PC-3 (cell line): ENCODE data around the gene POU2F1. TPM values are rescaled to one million over a fixed set of nuclear protein-coding genes. Genes with fewer than 3 reads are reported as not detected.

Experiments
- ATAC-seq: fragments of 200-7000 bp; cut with Tn5 transposase; 2 replicates; pipeline ENCODE4 v1.9.1; 2020; ENCODE audit warnings: mild to moderate bottlenecking, moderate library complexity
- BruUV-seq: library from RNA; stranded (reverse); fragments of 400-500 nt; replicated peaks from 2 replicates; lab custom pipeline; 2021; lab: Mats Ljungman, UMichigan
- CTCF ChIA-PET: fragments of 300-600 bp; sonication (Branson Sonifier 250); formaldehyde crosslinking; loops from one replicate; lab custom pipeline; 2022; ENCODE audit warnings: antibody characterized with exemption; lab: Charles Lee
- POLR2A ChIA-PET: fragments of 300-600 bp; sonication (Branson Sonifier 250); formaldehyde crosslinking; loops from one replicate; lab custom pipeline; 2022; ENCODE audit warnings: antibody characterized with exemption; ENCODE audit not compliant: unreplicated experiment; lab: Charles Lee
- DNase-seq: peaks from one replicate; pipeline ENCODE4 v3.0.0-alpha.2; 2015
- H2AFZ ChIP-seq: fragments of 300-600 bp; sonication (generic); 2 replicates; pipeline ENCODE4 v1.6.0; 2016; ENCODE audit warnings: antibody characterized with exemption, low read length
- H3F3A ChIP-seq: fragments of 300-600 bp; sonication (generic); one replicate; pipeline ENCODE4 v1.6.0; 2017; ENCODE audit warnings: antibody characterized with exemption, low read length, control low read depth, mild to moderate bottlenecking; ENCODE audit not compliant: unreplicated experiment
- H3K27ac ChIP-seq: fragments of 300-600 bp; sonication (generic); 2 replicates; pipeline ENCODE4 v1.5.1; 2016; ENCODE audit warnings: mild to moderate bottlenecking, low read length
- H3K27me3 ChIP-seq: fragments of 300-600 bp; sonication (generic); 2 replicates; pipeline ENCODE4 v1.6.1; 2016; ENCODE audit warnings: low read length, mixed read lengths
- H3K36me3 ChIP-seq: fragments of 300-600 bp; sonication (generic); 2 replicates; pipeline ENCODE4 v1.6.1; 2016; ENCODE audit warnings: low read depth, mixed run types, low read length, mixed read lengths
- H3K4me1 ChIP-seq: fragments of 300-600 bp; sonication (generic); 2 replicates; pipeline ENCODE4 v1.5.1; 2016; ENCODE audit warnings: low read length; ENCODE audit not compliant: insufficient read depth
- H3K4me2 ChIP-seq: fragments of 300-600 bp; sonication (generic); 2 replicates; pipeline ENCODE4 v1.6.0; 2016; ENCODE audit warnings: low read length
- H3K4me3 ChIP-seq: fragments of 300-600 bp; sonication (generic); 2 replicates; pipeline ENCODE4 v1.5.1; 2016; ENCODE audit warnings: mild to moderate bottlenecking, low read length, mixed read lengths
- H3K79me2 ChIP-seq: fragments of 300-600 bp; sonication (generic); 2 replicates; pipeline ENCODE4 v1.6.1; 2017; ENCODE audit warnings: low read length, mixed read lengths
- H3K9ac ChIP-seq: fragments of 300-600 bp; sonication (generic); 2 replicates; pipeline ENCODE4 v1.6.0; 2016; ENCODE audit warnings: mild to moderate bottlenecking, low read length
- H3K9me2 ChIP-seq: fragments of 300-600 bp; sonication (generic); replicated peaks from 2 replicates; pipeline ENCODE4 v1.6.1; 2016; ENCODE audit warnings: mixed run types, low read length, mixed read lengths
- H3K9me3 ChIP-seq: fragments of 300-600 bp; sonication (generic); 2 replicates; pipeline ENCODE4 v1.6.1; 2016; ENCODE audit warnings: low read length, mixed read lengths
- H4K20me1 ChIP-seq: fragments of 300-600 bp; sonication (generic); 2 replicates; pipeline ENCODE4 v1.6.1; 2016; ENCODE audit warnings: low read length, mixed read lengths
- CTCF ChIP-seq: fragments of 300-600 bp; sonication (generic); conservative IDR thresholded peaks from 2 replicates; pipeline ENCODE4 v1.5.1; 2017; ENCODE audit warnings: antibody characterized with exemption, low read depth, mild to moderate bottlenecking, low read length
- EZH2 ChIP-seq: fragments of 300-600 bp; sonication (generic); IDR thresholded peaks from one replicate; pipeline ENCODE4 v1.6.1; 2017; ENCODE audit warnings: antibody characterized with exemption, mild to moderate bottlenecking, low read length; ENCODE audit not compliant: unreplicated experiment
- EZH2phosphoT487 ChIP-seq: fragments of 300-600 bp; sonication (generic); IDR thresholded peaks from 2 replicates; pipeline ENCODE4 v1.6.1; 2018; ENCODE audit warnings: mild to moderate bottlenecking, antibody characterized with exemption, low read length, borderline replicate concordance
- intact Hi-C: fragments of 100-400 bp; cut with micrococcal nuclease; formaldehyde crosslinking; loops from 2 replicates; pipeline ENCODE4 v1.9.0; 2023
- total RNA-seq: library from RNA; depleted of rRNA; stranded (reverse); fragments of >200 nt; gene quantifications from 2 replicates; pipeline ENCODE4 v1.2.3, GENCODE V29; 2014

The POU2F1 gene
- total RNA-seq, 1 experiment from 2014 or later: 8.7 TPM

GRCh38 chr1:167359295-167359694, 138.6 kb downstream of the POU2F1 start:
- 0 out of 2 replicates have a peak, but pooled peaks cover 4% of the 10 kb centered on the region for H4K20me1 ChIP-seq
- intact Hi-C loops: no loop called here
- no peaks in the 10 kb centered on the region for H3K27me3 ChIP-seq
- no peaks in the 10 kb centered on the region for H3F3A ChIP-seq
- no peak overlapping the region for H3K9ac ChIP-seq
- POLR2A ChIA-PET: no interaction called here
- no peaks in the 10 kb centered on the region for H3K9me2 ChIP-seq
- DNase-seq (no peak), ATAC-seq (no peak)
- no peak overlapping the region for H3K4me3 ChIP-seq
- H3K9me3 ChIP-seq: no peaks in the 10 kb centered on the region
- H2AFZ ChIP-seq: no peak overlapping the region
- no peaks in the 10 kb centered on the region for H3K36me3 ChIP-seq
- no peak overlapping the region for H3K4me2 ChIP-seq
- no peak overlapping the region for H3K27ac ChIP-seq
- TF ChIP-seq EZH2phosphoT487 (no peak), EZH2 (no peak), CTCF (no peak)
- peaks cover 25% of the 10 kb centered on the region for H3K79me2 ChIP-seq
- H3K4me1 ChIP-seq: peaks cover 4% of the 10 kb centered on the region; the same call in 1 of the 2 replicates
- CTCF ChIA-PET: no interaction called here
- BruUV-seq: no TSS peak

- Histone ChIP-seq H3K79me2 (peaks cover 25% of the 10 kb centered on the region), H3K27me3 (no peaks in the 10 kb centered on the region), H3K9me2 (no peaks in the 10 kb centered on the region), H3K4me1 (peaks cover 4% of the 10 kb centered on the region; the same call in 1 of the 2 replicates), H3K4me3 (no peak overlapping the region), H3K9me3 (no peaks in the 10 kb centered on the region), H3K27ac (no peak overlapping the region), H3K9ac (no peak overlapping the region), H3K4me2 (no peak overlapping the region), H3F3A (no peaks in the 10 kb centered on the region), H2AFZ (no peak overlapping the region), H4K20me1 (0 out of 2 replicates have a peak, but pooled peaks cover 4% of the 10 kb centered on the region), H3K36me3 (no peaks in the 10 kb centered on the region)
- TF ChIP-seq CTCF: no peak
- TF ChIP-seq EZH2phosphoT487: no peak
- TF ChIP-seq EZH2: no peak
- ChIA-PET CTCF (no interaction called here), POLR2A (no interaction called here)
- ATAC-seq (peak; percentile 51), DNase-seq (peak; percentile 31)
- no TSS peak for BruUV-seq
- intact Hi-C loops: no loop called here
Observed at GRCh38 chr1:167360120-167360519, 139.4 kb downstream of the POU2F1 start.

- no peaks in the 10 kb centered on the region for H3K9me3 ChIP-seq
- peaks cover 9% of the 10 kb centered on the region; the same call in 1 of the 2 replicates for H3K4me1 ChIP-seq
- no peak overlapping the region for H3K9ac ChIP-seq
- H3K27ac ChIP-seq: no peak overlapping the region
- H3K4me2 ChIP-seq: no peak overlapping the region
- no peaks in the 10 kb centered on the region for H3F3A ChIP-seq
- no peaks in the 10 kb centered on the region for H3K9me2 ChIP-seq
- ChIA-PET POLR2A (no interaction called here), CTCF (interaction anchor here (0.6 kb wide), 1 partner anchor 36 kb away, joined by 3 read pairs; no protein-coding TSS in a partner anchor)
- no peak overlapping the region for H2AFZ ChIP-seq
- peaks cover 25% of the 10 kb centered on the region for H3K79me2 ChIP-seq
- intact Hi-C loops: no loop called here
- no peak overlapping the region for H3K4me3 ChIP-seq
- ATAC-seq (no peak), DNase-seq (no peak)
- H3K36me3 ChIP-seq: no peaks in the 10 kb centered on the region
- BruUV-seq: no TSS peak
- no peaks in the 10 kb centered on the region for H3K27me3 ChIP-seq
- 0 out of 2 replicates have a peak, but pooled peaks cover 4% of the 10 kb centered on the region for H4K20me1 ChIP-seq
- TF ChIP-seq EZH2phosphoT487: no peak
- no peak for TF ChIP-seq EZH2
- TF ChIP-seq CTCF: no peak
Observed at GRCh38 chr1:167362638-167363037, 142.0 kb downstream of the POU2F1 start.
